HCT116 (cell line): ENCODE data around the gene PTX4. TPM values are rescaled to one million over a fixed set of nuclear protein-coding genes. Genes with fewer than 3 reads are reported as not detected.

Source experiments
- ATAC-seq: fragments of 200-7000 bp; cut with Tn5 transposase; 2 replicates; pipeline ENCODE4 v1.9.1; 2020; ENCODE audit warnings: mild to moderate bottlenecking, moderate library complexity
- BruUV-seq: library from RNA; stranded (reverse); fragments of 400-500 nt; replicated peaks from 2 replicates; lab custom pipeline; 2021; lab: Mats Ljungman, UMichigan
- CTCF ChIA-PET: fragments of 300-600 bp; sonication (Branson Sonifier 250); formaldehyde crosslinking; loops from one replicate; lab custom pipeline; 2021; ENCODE audit warnings: antibody characterized with exemption; lab: Charles Lee
- POLR2A ChIA-PET: fragments of 300-600, 350-600 bp; sonication (Branson Sonifier 250); formaldehyde crosslinking; loops from one replicate; lab custom pipeline; 2021; ENCODE audit warnings: antibody characterized with exemption; lab: Charles Lee
- RAD21 ChIA-PET, 2 experiments: fragments of 300-600 bp; sonication (Branson Sonifier 250); formaldehyde crosslinking; loops; one replicate each; lab custom pipeline; 2023; ENCODE audit warnings: low total read pairs in 2 of 2; ENCODE audit not compliant: uncharacterized antibody in 2 of 2, unreplicated experiment in 2 of 2, low non-redundant PET in 1 of 2; lab: Charles Lee
- DNase-seq: peaks from one replicate; pipeline ENCODE4 v3.0.0-alpha.2; 2010; ENCODE audit warnings: low read depth, low spot score
- H2AFZ ChIP-seq: fragments of 200-600 bp; shearing (Covaris generic), sonication (generic); 2 replicates; pipeline ENCODE4 v1.6.1; 2017; ENCODE audit warnings: low read depth, mixed run types, mixed read lengths, antibody characterized with exemption, low read length; ENCODE audit not compliant: poor library complexity, severe bottlenecking
- H3K27ac ChIP-seq: 2 replicates; pipeline ENCODE4 v1.5.1; 2012; ENCODE audit warnings: low read depth, low read length
- H3K27me3 ChIP-seq: fragments of 200-600 bp; sonication (generic); 2 replicates; pipeline ENCODE4 v1.6.1; 2016; ENCODE audit warnings: mixed run types, low read length, mixed read lengths; ENCODE audit not compliant: insufficient read depth
- H3K36me3 ChIP-seq, 2 experiments: fragments of 200-500 bp in 1 of 2; fragments of 200-600 bp in 1 of 2; sonication (Bioruptor generic) in 1 of 2; sonication (generic) in 1 of 2; 2 replicates each; pipeline versions ENCODE4 v1.5.1 to v1.6.1; 2014 to 2016; ENCODE audit warnings: low read length in 2 of 2, inconsistent platforms in 1 of 2, mixed read lengths in 1 of 2, mixed run types in 1 of 2; ENCODE audit not compliant: insufficient read depth in 2 of 2, control insufficient read depth in 1 of 2
- H3K4me1 ChIP-seq, 2 experiments: fragments of 200-600 bp in 1 of 2; sonication (generic) in 1 of 2; 2 replicates each; pipeline versions ENCODE4 v1.5.1 to v1.6.1; 2012 to 2017; ENCODE audit warnings: low read length in 2 of 2, inconsistent platforms in 1 of 2, mild to moderate bottlenecking in 1 of 2, mixed read lengths in 1 of 2, mixed run types in 1 of 2, moderate library complexity in 1 of 2; ENCODE audit not compliant: insufficient read depth in 2 of 2, control insufficient read depth in 1 of 2
- H3K4me2 ChIP-seq: fragments of 200-600 bp; sonication (generic); 2 replicates; pipeline ENCODE4 v1.6.1; 2017; ENCODE audit warnings: mixed run types, low read length, mixed read lengths
- H3K4me3 ChIP-seq, 2 experiments: fragments of 200-600 bp in 1 of 2; sonication (generic) in 1 of 2; replicated peaks in 1 of 2; 2 replicates each; pipeline ENCODE4 v1.5.1; 2011 to 2016; ENCODE audit warnings: low read length in 2 of 2, control low read depth in 1 of 2, low read depth in 1 of 2, mild to moderate bottlenecking in 1 of 2, mixed read lengths in 1 of 2, mixed run types in 1 of 2
- H3K79me2 ChIP-seq: fragments of 200-600 bp; sonication (generic); 2 replicates; pipeline ENCODE4 v1.6.1; 2017; ENCODE audit warnings: mild to moderate bottlenecking, mixed run types, low read length, moderate library complexity, mixed read lengths; ENCODE audit not compliant: insufficient read depth
- H3K9ac ChIP-seq: fragments of 200-600 bp; sonication (generic); 2 replicates; pipeline ENCODE4 v1.6.1; 2016; ENCODE audit warnings: low read length, mixed read lengths
- H3K9me2 ChIP-seq: fragments of 200-600 bp; sonication (generic), shearing (Covaris generic); 2 replicates; pipeline ENCODE4 v1.6.1; 2017; ENCODE audit warnings: mixed run types, mild to moderate bottlenecking, moderate library complexity; ENCODE audit not compliant: insufficient read depth
- H3K9me3 ChIP-seq, 2 experiments: fragments of 200-500 bp in 1 of 2; fragments of 200-600 bp in 1 of 2; sonication (Bioruptor generic) in 1 of 2; sonication (generic) in 1 of 2; 2 replicates each; pipeline ENCODE4 v1.6.1; 2014 to 2017; ENCODE audit warnings: low read length in 2 of 2, mixed read lengths in 2 of 2, inconsistent platforms in 1 of 2, low read depth in 1 of 2, mild to moderate bottlenecking in 1 of 2, mixed run types in 1 of 2, moderate library complexity in 1 of 2; ENCODE audit not compliant: control insufficient read depth in 1 of 2, insufficient read depth in 1 of 2
- H4K20me1 ChIP-seq: fragments of 200-600 bp; sonication (generic), shearing (Covaris generic); 2 replicates; pipeline ENCODE4 v1.6.1; 2017; ENCODE audit warnings: mixed run types, mild to moderate bottlenecking, moderate library complexity; ENCODE audit not compliant: insufficient read depth
- CBX3 ChIP-seq: IDR thresholded peaks from 2 replicates; pipeline ENCODE4 v1.6.1; 2012; ENCODE audit warnings: low read depth
- CEBPB ChIP-seq: IDR thresholded peaks from 2 replicates; pipeline ENCODE4 v1.6.1; 2012; ENCODE audit warnings: low read depth
- FOSL1 ChIP-seq: IDR thresholded peaks from 2 replicates; pipeline ENCODE4 v1.6.1; 2012; ENCODE audit warnings: low read depth
- RAD21 ChIP-seq: IDR thresholded peaks from 2 replicates; pipeline ENCODE4 v1.6.1; 2012; ENCODE audit warnings: low read depth, mild to moderate bottlenecking
- SIN3A ChIP-seq: IDR thresholded peaks from 2 replicates; pipeline ENCODE4 v1.6.1; 2012; ENCODE audit warnings: low read depth
- SRF ChIP-seq: IDR thresholded peaks from 2 replicates; pipeline ENCODE4 v1.6.1; 2012; ENCODE audit warnings: low read depth
- TCF7L2 ChIP-seq: IDR thresholded peaks from 2 replicates; pipeline ENCODE4 v1.7.0; 2011; ENCODE audit warnings: borderline replicate concordance, inconsistent platforms; ENCODE audit not compliant: insufficient read depth, insufficient read length; ENCODE audit errors: extremely low read depth
- YY1 ChIP-seq: IDR thresholded peaks from 2 replicates; pipeline ENCODE4 v1.6.1; 2011; ENCODE audit warnings: low read length, low read depth, moderate library complexity, mild to moderate bottlenecking; ENCODE audit not compliant: insufficient replicate concordance; ENCODE audit errors: extremely low read depth
- ZBTB33 ChIP-seq: IDR thresholded peaks from 2 replicates; pipeline ENCODE4 v1.6.1; 2011; ENCODE audit warnings: mild to moderate bottlenecking, low read length, moderate library complexity; ENCODE audit not compliant: insufficient replicate concordance; ENCODE audit errors: extremely low read depth
- ZFX ChIP-seq: fragments of 450-650 bp; IDR thresholded peaks from 2 replicates; pipeline ENCODE4 v1.6.1; 2017
- intact Hi-C: fragments of 100-400 bp; cut with micrococcal nuclease; formaldehyde crosslinking; loops from 2 replicates; pipeline ENCODE4 v1.10.0; 2022
- total RNA-seq: library from RNA; stranded (reverse); gene quantifications from one replicate; pipeline ENCODE4 v1.2.1, GENCODE V29; 2021; ENCODE audit not compliant: unreplicated experiment
- TF ChIP-seq, protein P1 (sequence below): IDR thresholded peaks from 2 replicates; pipeline ENCODE4 v1.6.1; 2012
- TF ChIP-seq, protein P2 (sequence below), 3 experiments: fragments of 200-600 bp in 1 of 3; sonication (generic) in 1 of 3; IDR thresholded peaks in 2 of 3; conservative IDR thresholded peaks in 1 of 3; 2 replicates each; pipeline ENCODE4 v1.5.1; 2012 to 2017; ENCODE audit warnings: low read depth in 2 of 3, low read length in 2 of 3, antibody characterized with exemption in 1 of 3, borderline replicate concordance in 1 of 3, control low read depth in 1 of 3, mild to moderate bottlenecking in 1 of 3, mixed read lengths in 1 of 3, mixed run types in 1 of 3, moderate library complexity in 1 of 3; ENCODE audit not compliant: insufficient read depth in 1 of 3

The PTX4 gene
- total RNA-seq, 1 experiment from 2014 or later: not detected

- TF ChIP-seq RAD21 (no peak), SRF (no peak), CBX3 (no peak), ZBTB33 (no peak), FOSL1 (no peak)
- TF ChIP-seq, protein P1, sequence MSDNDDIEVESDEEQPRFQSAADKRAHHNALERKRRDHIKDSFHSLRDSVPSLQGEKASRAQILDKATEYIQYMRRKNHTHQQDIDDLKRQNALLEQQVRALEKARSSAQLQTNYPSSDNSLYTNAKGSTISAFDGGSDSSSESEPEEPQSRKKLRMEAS: no peak
Observed at GRCh38 chr16:1510272-1510671, 21.5 kb upstream of the PTX4 start (continued).

GRCh38 chr16:1509307-1510221 lies 20.8 kb upstream of the PTX4 start:
- Histone ChIP-seq H2AFZ (no peak overlapping the region), H3K4me2 (no peak overlapping the region), H3K36me3 (peaks cover 0 to 3% of the 10 kb centered on the region in 2 experiments; a peak in 1 of 4 replicates), H3K79me2 (no peaks in the 10 kb centered on the region), H3K4me3 (no peak overlapping the region), H3K27ac (no peak overlapping the region), H3K4me1 (no peaks in the 10 kb centered on the region), H4K20me1 (no peaks in the 10 kb centered on the region), H3K9me2 (no peaks in the 10 kb centered on the region), H3K9me3 (no peaks in the 10 kb centered on the region), H3K27me3 (no peaks in the 10 kb centered on the region), H3K9ac (no peak overlapping the region)
- DNase-seq (no peak), ATAC-seq (no peak)
- CTCF ChIA-PET: no interaction called here
- intact Hi-C loops: no loop called here
- RAD21 ChIA-PET: no interaction called here
- no TSS peak for BruUV-seq
- POLR2A ChIA-PET: no interaction called here
- TF ChIP-seq ZBTB33 (no peak), CEBPB (no peak), YY1 (no peak), TCF7L2 (no peak), SIN3A (no peak), ZFX (no peak)
- TF ChIP-seq, protein P2, sequence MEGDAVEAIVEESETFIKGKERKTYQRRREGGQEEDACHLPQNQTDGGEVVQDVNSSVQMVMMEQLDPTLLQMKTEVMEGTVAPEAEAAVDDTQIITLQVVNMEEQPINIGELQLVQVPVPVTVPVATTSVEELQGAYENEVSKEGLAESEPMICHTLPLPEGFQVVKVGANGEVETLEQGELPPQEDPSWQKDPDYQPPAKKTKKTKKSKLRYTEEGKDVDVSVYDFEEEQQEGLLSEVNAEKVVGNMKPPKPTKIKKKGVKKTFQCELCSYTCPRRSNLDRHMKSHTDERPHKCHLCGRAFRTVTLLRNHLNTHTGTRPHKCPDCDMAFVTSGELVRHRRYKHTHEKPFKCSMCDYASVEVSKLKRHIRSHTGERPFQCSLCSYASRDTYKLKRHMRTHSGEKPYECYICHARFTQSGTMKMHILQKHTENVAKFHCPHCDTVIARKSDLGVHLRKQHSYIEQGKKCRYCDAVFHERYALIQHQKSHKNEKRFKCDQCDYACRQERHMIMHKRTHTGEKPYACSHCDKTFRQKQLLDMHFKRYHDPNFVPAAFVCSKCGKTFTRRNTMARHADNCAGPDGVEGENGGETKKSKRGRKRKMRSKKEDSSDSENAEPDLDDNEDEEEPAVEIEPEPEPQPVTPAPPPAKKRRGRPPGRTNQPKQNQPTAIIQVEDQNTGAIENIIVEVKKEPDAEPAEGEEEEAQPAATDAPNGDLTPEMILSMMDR (IDR thresholded peaks at IDR 0.05 in 2 of 3, conservative IDR thresholded peaks at IDR 0.05 in 1 of 3; ENCODE audit: borderline replicate concordance in 1 of 3, insufficient read depth in 1 of 3, low read depth in 2 of 3, low read length in 2 of 3): no peak
